Transverse colon (tissue), 3 donors: ENCODE data around the gene RNF141.

Source experiments
- POLR2A ChIP-seq: fragments of 450-650 bp; IDR thresholded peaks from one replicate; pipeline ENCODE4 v1.6.1; 2016; ENCODE audit warnings: antibody characterized with exemption, mild to moderate bottlenecking, moderate library complexity
- TF ChIP-seq, protein P1 (sequence below), 5 experiments: fragments of 200-600 bp in 3 of 5; fragments of 450-650 bp in 2 of 5; sonication (generic) in 3 of 5; IDR thresholded peaks; 1 replicate in 2 of 5; 2 replicates in 3 of 5; pipeline ENCODE4 v1.5.1; 2016 to 2017; ENCODE audit warnings: antibody characterized with exemption in 5 of 5, inconsistent platforms in 3 of 5, mild to moderate bottlenecking in 2 of 5, moderate library complexity in 1 of 5

DNA sequence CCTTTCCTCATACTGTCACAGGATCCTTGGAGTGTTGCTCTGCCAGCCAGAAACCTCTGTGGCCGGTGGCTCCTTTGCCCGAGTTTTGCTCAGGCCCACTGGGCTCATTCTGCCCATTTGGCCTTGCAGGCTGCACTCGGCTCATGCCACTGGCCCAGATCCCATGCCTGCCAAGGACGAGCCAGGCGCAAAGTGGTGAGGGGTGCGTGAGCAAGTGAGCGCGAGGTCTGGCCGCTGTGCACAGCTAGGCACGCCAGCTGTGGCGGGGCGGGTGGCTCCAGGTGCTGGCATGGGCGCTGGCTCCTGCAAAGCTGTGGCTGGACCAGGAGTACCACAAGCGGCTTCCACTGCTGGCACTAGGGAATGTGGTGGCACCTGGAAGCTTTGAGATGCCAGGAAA lies 2.8 kb upstream of the RNF141 start:
- TF ChIP-seq, protein P1, sequence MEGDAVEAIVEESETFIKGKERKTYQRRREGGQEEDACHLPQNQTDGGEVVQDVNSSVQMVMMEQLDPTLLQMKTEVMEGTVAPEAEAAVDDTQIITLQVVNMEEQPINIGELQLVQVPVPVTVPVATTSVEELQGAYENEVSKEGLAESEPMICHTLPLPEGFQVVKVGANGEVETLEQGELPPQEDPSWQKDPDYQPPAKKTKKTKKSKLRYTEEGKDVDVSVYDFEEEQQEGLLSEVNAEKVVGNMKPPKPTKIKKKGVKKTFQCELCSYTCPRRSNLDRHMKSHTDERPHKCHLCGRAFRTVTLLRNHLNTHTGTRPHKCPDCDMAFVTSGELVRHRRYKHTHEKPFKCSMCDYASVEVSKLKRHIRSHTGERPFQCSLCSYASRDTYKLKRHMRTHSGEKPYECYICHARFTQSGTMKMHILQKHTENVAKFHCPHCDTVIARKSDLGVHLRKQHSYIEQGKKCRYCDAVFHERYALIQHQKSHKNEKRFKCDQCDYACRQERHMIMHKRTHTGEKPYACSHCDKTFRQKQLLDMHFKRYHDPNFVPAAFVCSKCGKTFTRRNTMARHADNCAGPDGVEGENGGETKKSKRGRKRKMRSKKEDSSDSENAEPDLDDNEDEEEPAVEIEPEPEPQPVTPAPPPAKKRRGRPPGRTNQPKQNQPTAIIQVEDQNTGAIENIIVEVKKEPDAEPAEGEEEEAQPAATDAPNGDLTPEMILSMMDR (IDR thresholded peaks at IDR 0.05): no peak
- TF ChIP-seq POLR2A: no peak
